GM12891 (cell line): ENCODE data around the gene MCM10.

Source experiments
- DNase-seq: peaks from one replicate; pipeline ENCODE4 v3.0.0; 2011; ENCODE audit warnings: low spot score; ENCODE audit not compliant: insufficient read length
- FAIRE-seq: peaks from 2 replicates; lab custom pipeline; 2011; peaks lifted over from hg19 to GRCh38; lab: Jason Lieb, UNC
- PAX5 ChIP-seq: IDR thresholded peaks from 2 replicates; pipeline ENCODE4 v1.6.1; 2011; ENCODE audit warnings: low read length, moderate library complexity, mild to moderate bottlenecking; ENCODE audit not compliant: insufficient read depth, severe bottlenecking
- POLR2A ChIP-seq: IDR thresholded peaks from 2 replicates; pipeline ENCODE4 v1.6.1; 2011; ENCODE audit warnings: low read depth, low read length, control low read depth
- POLR2AphosphoS5 ChIP-seq: IDR thresholded peaks from 2 replicates; pipeline ENCODE4 v1.6.1; 2011; ENCODE audit warnings: low read depth, low read length, control low read depth
- POU2F2 ChIP-seq: IDR thresholded peaks from 2 replicates; pipeline ENCODE4 v1.6.1; 2011; ENCODE audit warnings: low read depth, mild to moderate bottlenecking, control low read depth, low read length, moderate library complexity
- SPI1 ChIP-seq: IDR thresholded peaks from 2 replicates; pipeline ENCODE4 v1.6.1; 2011; ENCODE audit warnings: low read depth, low read length, control low read depth
- TAF1 ChIP-seq: IDR thresholded peaks from 2 replicates; pipeline ENCODE4 v1.6.1; 2011; ENCODE audit warnings: low read depth, low read length, control low read depth

The MCM10 gene

DNA sequence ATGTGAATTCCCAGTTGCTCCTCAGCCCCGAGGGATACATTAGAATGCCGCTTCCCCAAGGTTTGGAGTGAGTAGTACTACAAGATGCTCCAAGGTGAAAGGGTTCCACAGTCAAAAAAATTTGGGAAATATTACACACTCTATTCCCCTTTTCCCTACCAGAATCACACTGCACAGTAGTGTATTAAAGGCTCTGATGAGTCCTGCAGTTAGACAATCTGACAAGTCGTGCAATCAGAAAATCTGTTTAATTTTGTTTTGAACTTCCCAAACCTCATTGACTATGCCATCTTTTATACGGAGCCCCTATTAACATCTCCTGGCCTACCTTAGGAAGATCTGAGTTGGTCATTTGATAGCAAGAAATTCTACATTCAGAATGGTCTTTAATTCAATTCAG is 86.4 kb downstream of the MCM10 start:
- DNase-seq (no peak), FAIRE-seq (no peak)
- TF ChIP-seq SPI1 (no peak), PAX5 (no peak), POU2F2 (no peak), TAF1 (no peak), POLR2AphosphoS5 (no peak), POLR2A (no peak)

GRCh38 chr10:13253726-13254125 is 92.4 kb downstream of the MCM10 start:
- FAIRE-seq, result no peak
- no peak for DNase-seq
- no peak for TF ChIP-seq POLR2A
- no peak for TF ChIP-seq POU2F2
- TF ChIP-seq TAF1, result no peak
- TF ChIP-seq SPI1, result no peak
- TF ChIP-seq POLR2AphosphoS5, result no peak
- no peak for TF ChIP-seq PAX5

DNA sequence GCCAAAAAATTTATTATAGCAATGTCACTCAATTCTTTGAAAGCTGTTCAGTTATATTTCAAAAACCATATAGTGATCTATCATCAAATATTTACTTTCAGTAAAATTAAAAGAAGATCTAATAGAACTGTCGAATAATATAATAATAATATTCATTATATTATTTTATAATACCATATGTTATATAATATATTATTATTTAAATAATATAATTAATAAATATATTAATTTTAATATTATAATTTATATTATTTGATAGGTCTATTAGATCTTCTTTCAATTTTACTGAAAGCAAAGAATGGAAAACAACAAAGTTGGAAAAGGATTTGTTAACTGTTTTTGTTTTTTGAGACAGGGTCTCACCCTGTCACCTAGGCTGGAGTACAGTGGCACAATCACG is 95.3 kb downstream of the MCM10 start:
- TF ChIP-seq SPI1 (no peak), POLR2A (no peak), POU2F2 (no peak), TAF1 (no peak), PAX5 (no peak), POLR2AphosphoS5 (no peak)
- FAIRE-seq (no peak), DNase-seq (no peak)

GRCh38 chr10:13257621-13258140 is 96.3 kb downstream of the MCM10 start:
- FAIRE-seq, result no peak
- DNase-seq, result no peak
- TF ChIP-seq SPI1 (no peak), POLR2A (no peak), TAF1 (no peak), POU2F2 (no peak), PAX5 (no peak), POLR2AphosphoS5 (no peak)
